ENCODE measurements around the gene USB1. TPM values are rescaled to one million over a fixed set of nuclear protein-coding genes. Genes with fewer than 3 reads are reported as not detected.

USB1 gene
- total RNA-seq, 1 donor from 2014 or later, result 100.0 TPM

GRCh38 chr16:58062821-58063220 is 61.6 kb downstream of the USB1 start:
- Histone ChIP-seq H3K9me3 (ENCODE audit: insufficient read depth, low read depth, low read length) (no peaks in the 10 kb centered on the region), H4K20me1 (ENCODE audit: insufficient read depth, low read length) (no peaks in the 10 kb centered on the region), H3K36me3 (ENCODE audit: insufficient read depth, low read length) (no peaks in the 10 kb centered on the region), H3K4me1 (ENCODE audit: insufficient read depth, low read length) (no peaks in the 10 kb centered on the region), H2AFZ (ENCODE audit: low read depth, low read length) (no peak overlapping the region), H3K27me3 (ENCODE audit: insufficient read depth, low read length) (peaks cover 5% of the 10 kb centered on the region), H3K4me2 (ENCODE audit: low read length) (no peak overlapping the region), H3K79me2 (ENCODE audit: insufficient read depth, low read length) (no peaks in the 10 kb centered on the region), H3K27ac (ENCODE audit: low read depth, low read length) (no peak overlapping the region), H3K9ac (ENCODE audit: low read length) (no peak overlapping the region), H3K4me3 (ENCODE audit: insufficient read depth, low read depth, low read length) (no peak overlapping the region)
- FAIRE-seq, result no peak
- no peak overlapping the region for H3K27ac Mint-ChIP-seq (ENCODE audit: unreplicated experiment)
- no peaks in the 10 kb centered on the region for H3K4me1 Mint-ChIP-seq (ENCODE audit: low read depth, unreplicated experiment)
- no peaks in the 10 kb centered on the region for H3K9me3 Mint-ChIP-seq (ENCODE audit: unreplicated experiment)
- TF ChIP-seq, protein P1, sequence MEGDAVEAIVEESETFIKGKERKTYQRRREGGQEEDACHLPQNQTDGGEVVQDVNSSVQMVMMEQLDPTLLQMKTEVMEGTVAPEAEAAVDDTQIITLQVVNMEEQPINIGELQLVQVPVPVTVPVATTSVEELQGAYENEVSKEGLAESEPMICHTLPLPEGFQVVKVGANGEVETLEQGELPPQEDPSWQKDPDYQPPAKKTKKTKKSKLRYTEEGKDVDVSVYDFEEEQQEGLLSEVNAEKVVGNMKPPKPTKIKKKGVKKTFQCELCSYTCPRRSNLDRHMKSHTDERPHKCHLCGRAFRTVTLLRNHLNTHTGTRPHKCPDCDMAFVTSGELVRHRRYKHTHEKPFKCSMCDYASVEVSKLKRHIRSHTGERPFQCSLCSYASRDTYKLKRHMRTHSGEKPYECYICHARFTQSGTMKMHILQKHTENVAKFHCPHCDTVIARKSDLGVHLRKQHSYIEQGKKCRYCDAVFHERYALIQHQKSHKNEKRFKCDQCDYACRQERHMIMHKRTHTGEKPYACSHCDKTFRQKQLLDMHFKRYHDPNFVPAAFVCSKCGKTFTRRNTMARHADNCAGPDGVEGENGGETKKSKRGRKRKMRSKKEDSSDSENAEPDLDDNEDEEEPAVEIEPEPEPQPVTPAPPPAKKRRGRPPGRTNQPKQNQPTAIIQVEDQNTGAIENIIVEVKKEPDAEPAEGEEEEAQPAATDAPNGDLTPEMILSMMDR (IDR thresholded peaks at IDR 0.05; ENCODE audit: insufficient read depth, low read depth, low read length), result no peak
- no peak for TF ChIP-seq EZH2 (IDR thresholded peaks at IDR 0.05; ENCODE audit: insufficient read depth, low read length)
- no peak overlapping the region for H3K4me3 Mint-ChIP-seq (ENCODE audit: unreplicated experiment)
- no peak for DNase-seq (ENCODE audit: low read depth)
- H3K27me3 Mint-ChIP-seq (ENCODE audit: low read depth, unreplicated experiment), result peaks cover 4% of the 10 kb centered on the region
- H3K36me3 Mint-ChIP-seq (ENCODE audit: low read depth, unreplicated experiment), result no peaks in the 10 kb centered on the region

GRCh38 chr16:58063377-58064076 is 62.3 kb downstream of the USB1 start:
- Histone ChIP-seq H3K27ac (ENCODE audit: low read depth, low read length) (no peak overlapping the region), H3K4me1 (ENCODE audit: insufficient read depth, low read length) (no peaks in the 10 kb centered on the region), H3K79me2 (ENCODE audit: insufficient read depth, low read length) (no peaks in the 10 kb centered on the region), H3K27me3 (ENCODE audit: insufficient read depth, low read length) (no peaks in the 10 kb centered on the region), H3K9ac (ENCODE audit: low read length) (no peak overlapping the region), H2AFZ (ENCODE audit: low read depth, low read length) (peak overlapping the region; percentile 4), H3K4me3 (ENCODE audit: insufficient read depth, low read depth, low read length) (no peak overlapping the region), H3K9me3 (ENCODE audit: insufficient read depth, low read depth, low read length) (no peaks in the 10 kb centered on the region), H3K36me3 (ENCODE audit: insufficient read depth, low read length) (no peaks in the 10 kb centered on the region), H3K4me2 (ENCODE audit: low read length) (no peak overlapping the region), H4K20me1 (ENCODE audit: insufficient read depth, low read length) (no peaks in the 10 kb centered on the region)
- FAIRE-seq (no peak), DNase-seq (ENCODE audit: low read depth) (no peak)
- Mint-ChIP-seq H3K4me3 (ENCODE audit: unreplicated experiment) (no peak overlapping the region), H3K9me3 (ENCODE audit: unreplicated experiment) (no peaks in the 10 kb centered on the region), H3K27me3 (ENCODE audit: low read depth, unreplicated experiment) (peaks cover 4% of the 10 kb centered on the region), H3K36me3 (ENCODE audit: low read depth, unreplicated experiment) (no peaks in the 10 kb centered on the region), H3K27ac (ENCODE audit: unreplicated experiment) (no peak overlapping the region), H3K4me1 (ENCODE audit: low read depth, unreplicated experiment) (no peaks in the 10 kb centered on the region)
- TF ChIP-seq, protein P1 (IDR thresholded peaks at IDR 0.05; ENCODE audit: insufficient read depth, low read depth, low read length), result no peak
- TF ChIP-seq EZH2 (IDR thresholded peaks at IDR 0.05; ENCODE audit: insufficient read depth, low read length), result no peak

DNA sequence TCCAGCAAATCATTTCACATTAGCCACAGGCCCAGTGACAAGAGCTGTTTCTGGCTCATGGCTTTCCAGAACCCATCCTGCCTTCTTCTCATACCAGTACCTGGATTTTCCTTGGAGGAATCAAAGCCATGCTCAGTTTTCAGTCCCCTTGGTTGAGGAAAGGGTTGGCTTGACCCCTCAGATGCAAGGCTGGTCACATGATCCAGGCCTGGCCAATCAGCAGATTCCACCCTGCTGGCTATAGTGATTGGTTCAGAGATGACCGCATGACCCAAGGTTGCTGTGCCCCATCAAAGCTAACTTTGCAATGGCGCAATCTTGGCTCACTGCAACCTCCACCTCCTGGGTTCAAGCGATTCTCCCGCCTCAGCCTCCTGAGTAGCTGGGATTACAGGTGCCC is 69.4 kb downstream of the USB1 start:
- TF ChIP-seq, protein P1 (IDR thresholded peaks at IDR 0.05; ENCODE audit: insufficient read depth, low read depth, low read length), result no peak
- TF ChIP-seq EZH2 (IDR thresholded peaks at IDR 0.05; ENCODE audit: insufficient read depth, low read length), result no peak
- Histone ChIP-seq H4K20me1 (ENCODE audit: insufficient read depth, low read length) (no peaks in the 10 kb centered on the region), H3K9ac (ENCODE audit: low read length) (no peak overlapping the region), H3K36me3 (ENCODE audit: insufficient read depth, low read length) (no peaks in the 10 kb centered on the region), H3K27ac (ENCODE audit: low read depth, low read length) (no peak overlapping the region), H3K4me1 (ENCODE audit: insufficient read depth, low read length) (no peaks in the 10 kb centered on the region), H3K9me3 (ENCODE audit: insufficient read depth, low read depth, low read length) (no peaks in the 10 kb centered on the region), H3K4me2 (ENCODE audit: low read length) (no peak overlapping the region), H2AFZ (ENCODE audit: low read depth, low read length) (no peak overlapping the region), H3K27me3 (ENCODE audit: insufficient read depth, low read length) (no peaks in the 10 kb centered on the region), H3K4me3 (ENCODE audit: insufficient read depth, low read depth, low read length) (no peak overlapping the region), H3K79me2 (ENCODE audit: insufficient read depth, low read length) (no peaks in the 10 kb centered on the region)
- no peaks in the 10 kb centered on the region for H3K36me3 Mint-ChIP-seq (ENCODE audit: low read depth, unreplicated experiment)
- H3K27me3 Mint-ChIP-seq (ENCODE audit: low read depth, unreplicated experiment), result no peaks in the 10 kb centered on the region
- H3K9me3 Mint-ChIP-seq (ENCODE audit: unreplicated experiment), result peaks cover 3% of the 10 kb centered on the region
- no peak overlapping the region for H3K4me3 Mint-ChIP-seq (ENCODE audit: unreplicated experiment)
- H3K27ac Mint-ChIP-seq (ENCODE audit: unreplicated experiment), result no peak overlapping the region
- FAIRE-seq, result no peak
- no peaks in the 10 kb centered on the region for H3K4me1 Mint-ChIP-seq (ENCODE audit: low read depth, unreplicated experiment)
- DNase-seq (ENCODE audit: low read depth), result no peak

All from astrocyte (in vitro differentiated cells and primary cell).